SK-N-SH (cell line): Measurements from ENCODE around the gene PIK3R1. TPM values are rescaled to one million over a fixed set of nuclear protein-coding genes. Genes with fewer than 3 reads are reported as not detected.
A peak's percentile ranks its signal among the peaks of the same experiment; 100 is the strongest.

Experiments
- CTCF ChIA-PET: fragments of 300-600, 350-600 bp; formaldehyde crosslinking; extraction: SDS; loops from one replicate; lab custom pipeline; 2021; lab: Yijun Ruan, JAX
- POLR2A ChIA-PET: fragments of 350-600 bp; sonication (Branson Sonifier 250); formaldehyde crosslinking; extraction: SDS; loops from one replicate; lab custom pipeline; 2020; ENCODE audit warnings: antibody characterized with exemption, inconsistent platforms; lab: Yijun Ruan, JAX
- DNase-seq: peaks from one replicate; pipeline ENCODE4 v3.0.0; 2012
- H2AFZ ChIP-seq: fragments of 200-600 bp; sonication (generic); 2 replicates; pipeline ENCODE4 v1.8.1; 2016; ENCODE audit warnings: antibody characterized with exemption, mild to moderate bottlenecking, low read depth
- H3F3A ChIP-seq: fragments of 200-600 bp; sonication (generic); replicated peaks from 2 replicates; pipeline ENCODE3; 2016; ENCODE audit warnings: antibody characterized with exemption, mild to moderate bottlenecking; ENCODE audit not compliant: insufficient read depth
- H3K27ac ChIP-seq, 2 experiments: fragments of 200-500 bp in 1 of 2; fragments of 200-600 bp in 1 of 2; sonication (Bioruptor generic) in 1 of 2; sonication (generic), shearing (Covaris generic) in 1 of 2; 2 replicates each; pipeline versions ENCODE4 v1.5.1 to v1.6.1; 2014 to 2016; ENCODE audit warnings: low read depth in 2 of 2, inconsistent platforms in 1 of 2, low read length in 1 of 2, mild to moderate bottlenecking in 1 of 2, mixed read lengths in 1 of 2
- H3K27me3 ChIP-seq: fragments of 200-600 bp; sonication (generic), shearing (Covaris generic); 2 replicates; pipeline ENCODE4 v1.6.1; 2016; ENCODE audit warnings: mixed run types; ENCODE audit not compliant: insufficient read depth
- H3K36me3 ChIP-seq, 2 experiments: fragments of 200-500 bp in 1 of 2; fragments of 200-600 bp in 1 of 2; sonication (Bioruptor generic) in 1 of 2; sonication (generic) in 1 of 2; replicated peaks in 1 of 2; 2 replicates each; pipeline versions ENCODE3 to v1.5.1; 2014 to 2016; ENCODE audit warnings: low read length in 1 of 2, mild to moderate bottlenecking in 1 of 2; ENCODE audit not compliant: insufficient read depth in 2 of 2, control insufficient read depth in 1 of 2
- H3K4me1 ChIP-seq, 2 experiments: fragments of 200-500 bp in 1 of 2; fragments of 200-600 bp in 1 of 2; sonication (Bioruptor generic) in 1 of 2; sonication (generic), shearing (Covaris generic) in 1 of 2; 2 replicates each; pipeline versions ENCODE4 v1.5.1 to v1.6.1; 2014 to 2016; ENCODE audit warnings: low read depth in 1 of 2, low read length in 1 of 2, mixed run types in 1 of 2; ENCODE audit not compliant: insufficient read depth in 2 of 2, control insufficient read depth in 1 of 2
- H3K4me2 ChIP-seq: fragments of 200-600 bp; sonication (generic), shearing (Covaris generic); 2 replicates; pipeline ENCODE4 v1.6.1; 2017; ENCODE audit warnings: mixed run types
- H3K4me3 ChIP-seq, 2 experiments: fragments of 200-500 bp in 1 of 2; fragments of 200-600 bp in 1 of 2; sonication (Bioruptor generic) in 1 of 2; sonication (generic), shearing (Covaris generic) in 1 of 2; 2 replicates each; pipeline versions ENCODE4 v1.5.1 to v1.8.1; 2014 to 2016; ENCODE audit warnings: low read depth in 2 of 2, inconsistent platforms in 1 of 2, low read length in 1 of 2, mild to moderate bottlenecking in 1 of 2, mixed read lengths in 1 of 2, moderate library complexity in 1 of 2
- H3K79me2 ChIP-seq: fragments of 200-600 bp; sonication (generic); 2 replicates; pipeline ENCODE4 v1.8.1; 2017; ENCODE audit warnings: mild to moderate bottlenecking; ENCODE audit not compliant: insufficient read depth
- H3K9ac ChIP-seq: fragments of 200-600 bp; sonication (generic); 2 replicates; pipeline ENCODE4 v1.6.1; 2017; ENCODE audit warnings: mixed run types
- H3K9me2 ChIP-seq: fragments of 200-600 bp; sonication (generic); 2 replicates; pipeline ENCODE4 v1.6.1; 2017; ENCODE audit warnings: mixed run types
- H3K9me3 ChIP-seq: fragments of 200-600 bp; sonication (generic); 2 replicates; pipeline ENCODE4 v1.6.1; 2017; ENCODE audit warnings: mixed run types, mild to moderate bottlenecking, moderate library complexity
- H4K20me1 ChIP-seq: fragments of 200-600 bp; sonication (generic); 2 replicates; pipeline ENCODE4 v1.6.1; 2017; ENCODE audit warnings: mild to moderate bottlenecking, mixed run types; ENCODE audit not compliant: insufficient read depth
- ELF1 ChIP-seq: IDR thresholded peaks from 2 replicates; pipeline ENCODE4 v1.4.0; 2012
- FOXJ3 ChIP-seq: sonication (generic); formaldehyde crosslinking; IDR thresholded peaks from 2 replicates; pipeline ENCODE4 v1.5.1; 2020; ENCODE audit warnings: mild to moderate bottlenecking, missing genetic modification reagents
- GABPA ChIP-seq: IDR thresholded peaks from 2 replicates; pipeline ENCODE4 v1.4.0; 2012; ENCODE audit warnings: low read depth, mild to moderate bottlenecking
- GATA2 ChIP-seq: sonication (generic); formaldehyde crosslinking; IDR thresholded peaks from 2 replicates; pipeline ENCODE4 v1.5.0; 2020; ENCODE audit warnings: mild to moderate bottlenecking, missing genetic modification reagents
- MXI1 ChIP-seq: IDR thresholded peaks from 2 replicates; pipeline ENCODE4 v1.6.1; 2012; ENCODE audit warnings: mild to moderate bottlenecking, low read depth, low read length, improper control_type of control experiment
- SIN3A ChIP-seq: IDR thresholded peaks from 2 replicates; pipeline ENCODE4 v1.6.1; 2012; ENCODE audit warnings: low read depth, mild to moderate bottlenecking, low read length, moderate library complexity, borderline replicate concordance
- TCF12 ChIP-seq: IDR thresholded peaks from 2 replicates; pipeline ENCODE4 v1.4.0; 2012
- YY1 ChIP-seq: IDR thresholded peaks from 2 replicates; pipeline ENCODE4 v1.4.0; 2012; ENCODE audit warnings: low read depth, mild to moderate bottlenecking
- WGBS: methylation state at CpG from one replicate; pipeline ENCODE4 v1.1.6; 2017; ENCODE audit warnings: low lambda C conversion rate; 5-methylcytosine and 5-hydroxymethylcytosine counted together
- polyA plus RNA-seq, 3 experiments: library from polyadenylated mRNA; depleted of rRNA; stranded (reverse); fragments of >200 nt; gene quantifications; 2 replicates each; pipeline ENCODE4 v1.2.3, GENCODE V29; 2012
- TF ChIP-seq, protein P1 (sequence below): IDR thresholded peaks from 2 replicates; pipeline ENCODE4 v1.6.1; 2012; ENCODE audit warnings: mild to moderate bottlenecking, low read depth, low read length, moderate library complexity
- TF ChIP-seq, protein P2 (sequence below): IDR thresholded peaks from 2 replicates; pipeline ENCODE4 v1.4.0; 2012; ENCODE audit warnings: low read depth, borderline replicate concordance
- TF ChIP-seq, protein P3 (sequence below): fragments of 150-350 bp; IDR thresholded peaks from 2 replicates; pipeline ENCODE4 v1.6.1; 2016; ENCODE audit warnings: mild to moderate bottlenecking, low read depth, low read length
- TF ChIP-seq, protein P4 (sequence below): IDR thresholded peaks from 2 replicates; pipeline ENCODE4 v1.4.0; 2012; ENCODE audit warnings: low read depth
- TF ChIP-seq, protein P5 (sequence below): IDR thresholded peaks from 2 replicates; pipeline ENCODE4 v1.4.0; 2012; ENCODE audit warnings: low read depth, borderline replicate concordance

PIK3R1 gene
- polyA plus RNA-seq, 1 of the 3 experiments (the other 2 are of a cell fraction): 2.0 TPM

DNA sequence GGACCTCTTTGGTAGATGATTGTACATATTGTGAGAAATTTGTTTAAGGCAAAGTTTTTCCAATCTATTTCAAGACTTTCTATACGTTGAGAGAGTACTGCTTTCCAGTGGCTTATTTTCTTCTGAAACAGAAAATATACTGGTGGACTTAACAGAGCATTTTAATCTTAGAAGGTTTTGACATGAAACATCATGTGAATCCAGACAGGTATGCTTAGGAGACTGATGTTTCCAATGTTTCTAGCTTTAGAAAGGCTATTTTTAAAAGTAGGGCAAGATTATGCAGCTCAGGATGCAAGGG is 71.0 kb downstream of the PIK3R1 start:
- DNase-seq: no peak
- Histone ChIP-seq H3K4me3 (no peak overlapping the region; a peak in 1 of 4 replicates), H3K4me2 (no peak overlapping the region), H3K9ac (no peak overlapping the region), H3K9me2 (no peaks in the 10 kb centered on the region), H3K9me3 (no peaks in the 10 kb centered on the region), H4K20me1 (no peaks in the 10 kb centered on the region; the same call in 1 of the 2 replicates), H3K27ac (peak overlapping the region in 1 of 2 experiments; percentile 97; a peak in 2 of 4 replicates), H2AFZ (no peak overlapping the region), H3K79me2 (no peaks in the 10 kb centered on the region), H3K4me1 (peaks cover 2 to 17% of the 10 kb centered on the region in 2 experiments; a peak in 3 of 4 replicates), H3K36me3 (peaks cover 11 to 36% of the 10 kb centered on the region in 2 experiments), H3K27me3 (no peaks in the 10 kb centered on the region), H3F3A (peaks cover 12% of the 10 kb centered on the region)
- POLR2A ChIA-PET: interaction anchor here (0.7 to 1.1 kb wide), 3 partner anchors 13 to 749 kb away, joined by 3 read pairs; no protein-coding TSS in a partner anchor
- TF ChIP-seq, protein P1, sequence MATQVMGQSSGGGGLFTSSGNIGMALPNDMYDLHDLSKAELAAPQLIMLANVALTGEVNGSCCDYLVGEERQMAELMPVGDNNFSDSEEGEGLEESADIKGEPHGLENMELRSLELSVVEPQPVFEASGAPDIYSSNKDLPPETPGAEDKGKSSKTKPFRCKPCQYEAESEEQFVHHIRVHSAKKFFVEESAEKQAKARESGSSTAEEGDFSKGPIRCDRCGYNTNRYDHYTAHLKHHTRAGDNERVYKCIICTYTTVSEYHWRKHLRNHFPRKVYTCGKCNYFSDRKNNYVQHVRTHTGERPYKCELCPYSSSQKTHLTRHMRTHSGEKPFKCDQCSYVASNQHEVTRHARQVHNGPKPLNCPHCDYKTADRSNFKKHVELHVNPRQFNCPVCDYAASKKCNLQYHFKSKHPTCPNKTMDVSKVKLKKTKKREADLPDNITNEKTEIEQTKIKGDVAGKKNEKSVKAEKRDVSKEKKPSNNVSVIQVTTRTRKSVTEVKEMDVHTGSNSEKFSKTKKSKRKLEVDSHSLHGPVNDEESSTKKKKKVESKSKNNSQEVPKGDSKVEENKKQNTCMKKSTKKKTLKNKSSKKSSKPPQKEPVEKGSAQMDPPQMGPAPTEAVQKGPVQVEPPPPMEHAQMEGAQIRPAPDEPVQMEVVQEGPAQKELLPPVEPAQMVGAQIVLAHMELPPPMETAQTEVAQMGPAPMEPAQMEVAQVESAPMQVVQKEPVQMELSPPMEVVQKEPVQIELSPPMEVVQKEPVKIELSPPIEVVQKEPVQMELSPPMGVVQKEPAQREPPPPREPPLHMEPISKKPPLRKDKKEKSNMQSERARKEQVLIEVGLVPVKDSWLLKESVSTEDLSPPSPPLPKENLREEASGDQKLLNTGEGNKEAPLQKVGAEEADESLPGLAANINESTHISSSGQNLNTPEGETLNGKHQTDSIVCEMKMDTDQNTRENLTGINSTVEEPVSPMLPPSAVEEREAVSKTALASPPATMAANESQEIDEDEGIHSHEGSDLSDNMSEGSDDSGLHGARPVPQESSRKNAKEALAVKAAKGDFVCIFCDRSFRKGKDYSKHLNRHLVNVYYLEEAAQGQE: no peak
- WGBS: 52% methylated on average over 1 of the region's 1 CpG
- CTCF ChIA-PET: interaction anchor here (0.6 to 3.8 kb wide), 85 partner anchors 9 to 1040 kb away, joined by 3 to 43 read pairs (median 5); no protein-coding TSS in a partner anchor

DNA sequence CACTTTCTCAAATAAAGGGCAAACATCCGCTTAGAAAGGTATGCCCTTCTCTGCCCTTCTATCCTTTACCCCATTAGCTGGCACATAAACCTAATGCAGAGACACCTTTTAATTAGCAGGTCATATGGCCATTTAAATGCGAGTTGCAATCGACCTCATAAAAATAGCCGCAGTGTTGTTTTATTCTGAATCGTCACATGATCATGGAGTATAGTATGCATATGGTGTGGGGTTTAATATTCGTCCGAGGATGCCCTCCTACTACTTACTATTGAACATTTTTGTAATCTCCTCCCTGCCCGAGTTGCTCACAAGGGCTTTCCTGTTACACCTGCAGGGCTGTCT is 72.0 kb downstream of the PIK3R1 start:
- no peak for DNase-seq
- 90% methylated on average over 8 of the region's 8 CpGs for WGBS
- no peaks in the 10 kb centered on the region; the same call in 1 of the 2 replicates for H4K20me1 ChIP-seq
- H2AFZ ChIP-seq: no peak overlapping the region
- ChIA-PET CTCF (interaction anchor here (0.7 to 3.8 kb wide), 20 partner anchors 15 to 756 kb away, joined by 3 to 43 read pairs (median 7); partner anchors contain the start of gene PIK3R1), POLR2A (interaction anchor here (1.1 kb wide), 1 partner anchor 707 kb away, joined by 3 read pairs; no protein-coding TSS in a partner anchor)
- H3K4me2 ChIP-seq: peak overlapping the region; percentile 81; the same call in 1 of the 2 replicates
- peaks cover 5 to 28% of the 10 kb centered on the region in 2 experiments for H3K36me3 ChIP-seq
- no peak overlapping the region for H3K9ac ChIP-seq
- peak overlapping the region in 1 of 2 experiments; percentile 97; a peak in 3 of 4 replicates for H3K27ac ChIP-seq
- no peaks in the 10 kb centered on the region for H3K9me3 ChIP-seq
- TF ChIP-seq, protein P2, sequence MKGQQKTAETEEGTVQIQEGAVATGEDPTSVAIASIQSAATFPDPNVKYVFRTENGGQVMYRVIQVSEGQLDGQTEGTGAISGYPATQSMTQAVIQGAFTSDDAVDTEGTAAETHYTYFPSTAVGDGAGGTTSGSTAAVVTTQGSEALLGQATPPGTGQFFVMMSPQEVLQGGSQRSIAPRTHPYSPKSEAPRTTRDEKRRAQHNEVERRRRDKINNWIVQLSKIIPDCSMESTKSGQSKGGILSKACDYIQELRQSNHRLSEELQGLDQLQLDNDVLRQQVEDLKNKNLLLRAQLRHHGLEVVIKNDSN: no peak
- TF ChIP-seq MXI1 (no peak), ELF1 (no peak), GATA2 (CRISPR knock-in tag) (no peak), TCF12 (no peak), SIN3A (no peak), GABPA (no peak), FOXJ3 (CRISPR knock-in tag) (no peak), YY1 (no peak)
- TF ChIP-seq, protein P3, sequence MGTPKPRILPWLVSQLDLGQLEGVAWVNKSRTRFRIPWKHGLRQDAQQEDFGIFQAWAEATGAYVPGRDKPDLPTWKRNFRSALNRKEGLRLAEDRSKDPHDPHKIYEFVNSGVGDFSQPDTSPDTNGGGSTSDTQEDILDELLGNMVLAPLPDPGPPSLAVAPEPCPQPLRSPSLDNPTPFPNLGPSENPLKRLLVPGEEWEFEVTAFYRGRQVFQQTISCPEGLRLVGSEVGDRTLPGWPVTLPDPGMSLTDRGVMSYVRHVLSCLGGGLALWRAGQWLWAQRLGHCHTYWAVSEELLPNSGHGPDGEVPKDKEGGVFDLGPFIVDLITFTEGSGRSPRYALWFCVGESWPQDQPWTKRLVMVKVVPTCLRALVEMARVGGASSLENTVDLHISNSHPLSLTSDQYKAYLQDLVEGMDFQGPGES: no peak
- TF ChIP-seq, protein P1: no peak
- TF ChIP-seq, protein P4, sequence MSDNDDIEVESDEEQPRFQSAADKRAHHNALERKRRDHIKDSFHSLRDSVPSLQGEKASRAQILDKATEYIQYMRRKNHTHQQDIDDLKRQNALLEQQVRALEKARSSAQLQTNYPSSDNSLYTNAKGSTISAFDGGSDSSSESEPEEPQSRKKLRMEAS: no peak
- TF ChIP-seq, protein P5, sequence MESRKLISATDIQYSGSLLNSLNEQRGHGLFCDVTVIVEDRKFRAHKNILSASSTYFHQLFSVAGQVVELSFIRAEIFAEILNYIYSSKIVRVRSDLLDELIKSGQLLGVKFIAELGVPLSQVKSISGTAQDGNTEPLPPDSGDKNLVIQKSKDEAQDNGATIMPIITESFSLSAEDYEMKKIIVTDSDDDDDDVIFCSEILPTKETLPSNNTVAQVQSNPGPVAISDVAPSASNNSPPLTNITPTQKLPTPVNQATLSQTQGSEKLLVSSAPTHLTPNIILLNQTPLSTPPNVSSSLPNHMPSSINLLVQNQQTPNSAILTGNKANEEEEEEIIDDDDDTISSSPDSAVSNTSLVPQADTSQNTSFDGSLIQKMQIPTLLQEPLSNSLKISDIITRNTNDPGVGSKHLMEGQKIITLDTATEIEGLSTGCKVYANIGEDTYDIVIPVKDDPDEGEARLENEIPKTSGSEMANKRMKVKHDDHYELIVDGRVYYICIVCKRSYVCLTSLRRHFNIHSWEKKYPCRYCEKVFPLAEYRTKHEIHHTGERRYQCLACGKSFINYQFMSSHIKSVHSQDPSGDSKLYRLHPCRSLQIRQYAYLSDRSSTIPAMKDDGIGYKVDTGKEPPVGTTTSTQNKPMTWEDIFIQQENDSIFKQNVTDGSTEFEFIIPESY: no peak
- no peaks in the 10 kb centered on the region for H3K27me3 ChIP-seq
- H3K79me2 ChIP-seq: no peaks in the 10 kb centered on the region
- H3K4me3 ChIP-seq: no peak overlapping the region; a peak in 1 of 4 replicates
- H3K4me1 ChIP-seq: peaks cover 7 to 17% of the 10 kb centered on the region in 2 experiments; a peak in 3 of 4 replicates
- H3F3A ChIP-seq: peaks cover 15% of the 10 kb centered on the region
- H3K9me2 ChIP-seq: no peaks in the 10 kb centered on the region
